Kidney tubule cell (primary cell): ENCODE measurements around the gene RNF144B.
A peak's percentile ranks its signal among the peaks of the same experiment; 100 is the strongest.
"Not testable (repeated sequence)": the region's sequence is repeated elsewhere in the genome, so short reads cannot be mapped to it uniquely, and the experiment has no call there.

Experiments used
- DNase-seq: peaks from one replicate; pipeline ENCODE4 v3.0.0-alpha.2; 2018; ENCODE audit warnings: low spot score

The RNF144B gene

GRCh38 chr6:18387061-18387721, at the start of gene RNF144B:
RNF144B (plus strand) TSS chr6:18387350; CDS start chr6:18399535, 12,185 bp downstream.
- DNase-seq = peak; percentile 96

GRCh38 chr6:18339599-18339998, 47.6 kb upstream of the RNF144B start:
- no peak for DNase-seq

- DNase-seq = no peak
Measured at GRCh38 chr6:18340781-18341551, 46.2 kb upstream of the RNF144B start.

- DNase-seq = no peak
Measured at GRCh38 chr6:18342223-18342622, 44.9 kb upstream of the RNF144B start.

GRCh38 chr6:18343741-18344140, 43.4 kb upstream of the RNF144B start:
- peak; percentile 51 for DNase-seq

- no peak for DNase-seq
Measured at GRCh38 chr6:18347021-18347577, 40.1 kb upstream of the RNF144B start.

- DNase-seq = no peak
Measured at GRCh38 chr6:18347866-18348265, 39.3 kb upstream of the RNF144B start.

- no peak for DNase-seq
Measured at GRCh38 chr6:18349386-18349785, 37.8 kb upstream of the RNF144B start.

- DNase-seq = peak; percentile 50
Measured at GRCh38 chr6:18350271-18350670, 36.9 kb upstream of the RNF144B start.

- DNase-seq = no peak
Measured at GRCh38 chr6:18350712-18351111, 36.4 kb upstream of the RNF144B start.

GRCh38 chr6:18352001-18352400, 35.1 kb upstream of the RNF144B start:
- no peak for DNase-seq

GRCh38 chr6:18352842-18353241, 34.3 kb upstream of the RNF144B start:
- no peak for DNase-seq

- no peak for DNase-seq
Measured at GRCh38 chr6:18353251-18353650, 33.9 kb upstream of the RNF144B start.

- not testable (repeated sequence) for DNase-seq
Measured at GRCh38 chr6:18357546-18357945, 29.6 kb upstream of the RNF144B start.

- no peak for DNase-seq
Measured at GRCh38 chr6:18359237-18359885, 27.8 kb upstream of the RNF144B start.

- DNase-seq = no peak
Measured at GRCh38 chr6:18360188-18360587, 27.0 kb upstream of the RNF144B start.

GRCh38 chr6:18362058-18362561, 25.0 kb upstream of the RNF144B start:
- peak; percentile 82 for DNase-seq

GRCh38 chr6:18363746-18364145, 23.4 kb upstream of the RNF144B start:
- no peak for DNase-seq

GRCh38 chr6:18364561-18364960, 22.6 kb upstream of the RNF144B start:
- DNase-seq = not testable (repeated sequence)

- no peak for DNase-seq
Measured at GRCh38 chr6:18367371-18367770, 19.8 kb upstream of the RNF144B start.

- no peak for DNase-seq
Measured at GRCh38 chr6:18368277-18369105, 18.7 kb upstream of the RNF144B start.

GRCh38 chr6:18371010-18371409, 16.1 kb upstream of the RNF144B start:
- DNase-seq = no peak
